GM12864 (cell line): ENCODE results near the gene OGA.

ENCODE experiments used
- DNase-seq: peaks from one replicate; pipeline ENCODE4 v3.0.0-alpha.2; 2011; ENCODE audit warnings: low read depth
- H3K4me3 ChIP-seq: 2 replicates; pipeline ENCODE4 v1.5.1; 2011; ENCODE audit warnings: mild to moderate bottlenecking, low read depth, low read length, control low read depth
- CTCF ChIP-seq: IDR thresholded peaks from 2 replicates; pipeline ENCODE4 v1.5.1; 2011; ENCODE audit warnings: low read depth, mild to moderate bottlenecking, moderate library complexity, low read length, control low read depth, inconsistent platforms; ENCODE audit errors: missing control alignments

The OGA gene

DNA sequence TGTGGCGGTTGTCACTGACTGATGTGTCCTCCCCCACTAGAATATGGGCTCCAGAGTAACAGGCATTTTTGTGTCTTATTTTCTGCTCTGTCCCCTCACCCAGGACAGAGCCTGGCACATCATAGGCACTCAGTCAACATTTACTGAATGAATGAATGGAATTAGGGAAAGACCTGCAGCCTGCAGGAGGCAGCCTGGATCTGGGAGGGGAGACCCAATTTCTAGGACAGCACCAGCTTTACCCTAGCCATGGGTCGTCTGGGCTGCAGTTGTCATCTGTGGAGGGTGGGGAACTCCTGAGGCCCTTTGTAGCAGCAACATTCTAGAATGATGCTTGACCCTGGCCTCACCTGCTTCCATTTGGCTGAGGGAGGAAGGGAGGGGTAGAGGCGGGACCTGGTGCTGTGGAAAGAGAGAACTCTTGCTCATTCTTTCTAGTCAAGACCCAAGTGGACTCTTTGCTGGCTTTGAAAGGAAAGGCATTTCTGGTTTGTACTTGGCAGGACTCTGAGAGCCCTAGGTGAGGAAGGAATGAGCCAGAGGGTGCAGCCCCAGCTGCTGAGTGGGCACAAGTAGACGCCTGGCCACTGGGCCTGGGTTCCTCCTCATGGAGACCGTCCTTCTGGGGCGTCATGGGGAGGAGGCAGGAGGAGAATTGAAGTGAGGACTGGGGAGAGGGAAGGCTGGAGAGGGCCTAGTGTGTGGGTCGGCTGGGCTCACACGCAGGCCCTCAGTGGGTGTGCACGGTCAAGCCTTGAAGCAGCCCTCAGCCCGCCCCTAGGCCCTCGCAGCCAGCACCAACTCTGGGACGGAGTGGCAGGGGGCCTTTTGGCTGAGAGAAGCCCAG is 51.3 kb downstream of the OGA start:
- no peak for TF ChIP-seq CTCF
- no peak for DNase-seq
- H3K4me3 ChIP-seq, result no peak overlapping the region

- DNase-seq, result no peak
- H3K4me3 ChIP-seq, result no peak overlapping the region
- no peak for TF ChIP-seq CTCF
Measured at GRCh38 chr10:101766306-101766705, 51.9 kb downstream of the OGA start.

GRCh38 chr10:101763141-101763846 is 55.0 kb downstream of the OGA start:
- DNase-seq, result no peak
- TF ChIP-seq CTCF, result no peak
- no peak overlapping the region for H3K4me3 ChIP-seq

DNA sequence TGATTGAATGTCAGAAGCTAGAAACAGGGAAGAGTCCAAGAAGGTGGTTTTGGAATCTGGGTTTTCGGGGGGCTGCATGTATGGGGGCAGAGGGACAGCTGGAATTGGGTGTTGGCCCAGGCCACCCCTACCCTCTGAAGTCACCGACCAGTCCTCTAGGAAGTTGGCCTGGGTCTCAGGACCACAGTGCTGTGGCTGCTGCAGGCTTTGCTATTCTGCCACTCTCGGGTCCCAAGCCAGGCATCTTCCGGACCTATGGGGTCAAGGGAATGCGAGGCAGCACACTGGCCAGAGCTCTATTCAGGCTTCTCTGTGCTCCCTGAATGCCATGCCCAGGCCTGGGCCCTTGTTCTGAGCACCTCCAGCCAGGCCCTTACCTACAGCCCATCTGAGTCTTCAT is 55.5 kb downstream of the OGA start:
- DNase-seq, result no peak
- TF ChIP-seq CTCF, result no peak
- no peak overlapping the region for H3K4me3 ChIP-seq

DNA sequence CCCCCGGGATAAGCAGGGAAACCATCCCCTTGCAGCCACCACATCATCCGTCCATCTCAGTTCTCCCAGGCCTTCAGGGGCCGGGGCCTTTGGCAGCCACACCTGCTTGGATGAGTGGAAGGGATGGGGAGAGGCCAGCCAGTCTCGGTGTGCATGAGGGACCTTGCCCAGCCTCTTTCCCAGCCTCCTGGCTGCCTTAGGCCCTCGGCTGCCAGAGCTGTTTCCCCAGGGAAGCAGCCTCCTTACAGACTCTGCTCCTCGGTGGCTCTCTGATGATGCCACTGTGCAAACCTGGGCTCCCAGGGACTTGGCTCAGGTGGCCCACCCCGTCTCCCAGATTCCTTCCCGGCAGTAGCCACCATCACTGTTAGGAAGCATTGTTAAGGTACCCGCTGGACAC is 57.0 kb downstream of the OGA start:
- TF ChIP-seq CTCF, result no peak
- H3K4me3 ChIP-seq, result no peak overlapping the region
- no peak for DNase-seq

- TF ChIP-seq CTCF, result no peak
- DNase-seq, result no peak
- no peak overlapping the region for H3K4me3 ChIP-seq
Measured at GRCh38 chr10:101760510-101760909, 57.7 kb downstream of the OGA start.
